ENCODE results near the gene INAFM2.

The INAFM2 gene

GRCh38 chr15:40330368-40330836, 6.9 kb downstream of the INAFM2 start:
- peak; percentile 77 for DNase-seq

GRCh38 chr15:40331026-40331425, 7.5 kb downstream of the INAFM2 start:
- DNase-seq = no peak

DNA sequence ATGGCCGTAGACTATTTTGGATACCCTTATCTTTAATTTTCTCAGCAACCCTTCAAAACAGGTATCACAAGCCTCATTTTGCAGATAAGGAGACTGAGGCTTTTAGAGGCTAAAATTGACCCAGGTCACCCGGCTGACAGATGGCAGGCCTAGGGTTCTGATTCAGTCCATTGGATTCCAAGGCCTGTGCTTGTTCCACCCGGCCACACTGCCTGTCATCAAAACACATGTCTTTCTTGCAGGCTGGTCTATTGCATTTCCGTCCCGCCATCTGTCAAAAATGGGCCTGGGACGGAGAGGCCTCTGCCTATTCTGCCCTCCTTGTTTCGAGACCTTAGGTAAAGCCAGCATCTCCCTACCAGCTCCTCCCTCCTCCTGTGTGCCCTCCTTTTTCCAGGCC, 8.1 kb downstream of the INAFM2 start:
- no peak for DNase-seq

- peak; percentile 61 for DNase-seq
Observed at GRCh38 chr15:40332113-40332781, 8.8 kb downstream of the INAFM2 start.

DNA sequence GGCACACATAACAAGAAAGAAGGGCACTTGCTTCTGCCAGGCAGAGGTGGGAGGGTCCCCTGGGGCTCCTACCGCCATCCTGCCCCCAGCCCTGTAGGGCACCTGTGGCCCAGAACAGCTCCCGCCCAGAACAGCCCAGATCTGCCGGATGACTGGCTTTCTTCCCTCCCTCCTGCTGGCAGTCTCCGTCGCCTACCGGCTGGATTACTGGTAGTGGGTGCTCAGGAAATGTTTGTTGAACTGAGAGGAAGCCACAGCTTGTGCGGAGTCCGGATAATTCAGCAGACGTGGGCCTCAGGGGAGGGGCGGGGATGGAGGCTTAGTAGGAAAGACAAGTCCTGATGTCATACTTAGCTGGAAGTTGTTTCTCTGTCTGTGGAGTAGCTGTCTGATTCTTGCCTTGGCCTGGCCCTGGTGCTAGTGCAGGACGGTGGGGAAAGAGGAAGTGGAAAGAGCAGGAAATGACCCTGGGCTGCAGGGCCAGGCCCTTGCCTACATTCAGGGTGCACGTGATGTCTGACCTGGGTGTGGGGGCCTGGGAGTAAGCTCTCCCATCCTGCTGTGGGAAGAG, 10.5 kb downstream of the INAFM2 start:
- peak; percentile 76 for DNase-seq

DNA sequence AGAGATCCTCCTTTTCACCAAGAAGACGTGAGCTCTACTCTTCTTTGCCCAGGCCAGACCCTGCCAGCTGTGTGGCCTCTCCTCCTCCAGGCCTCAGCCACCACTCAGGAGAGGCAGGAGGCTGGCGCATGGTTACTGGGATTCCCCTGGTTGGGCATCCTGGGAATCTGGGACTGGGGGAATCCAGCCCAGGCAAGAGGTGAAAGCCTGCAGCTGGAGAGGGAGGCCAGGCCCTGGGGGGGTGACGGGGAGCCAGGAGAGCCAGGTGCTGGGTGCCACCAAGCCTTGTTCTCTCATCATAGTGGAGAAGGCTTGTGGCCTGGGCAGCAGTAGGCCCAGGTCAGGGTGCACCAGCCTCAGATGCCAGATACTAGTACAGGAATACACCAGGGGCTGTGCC, 11.0 kb downstream of the INAFM2 start:
- DNase-seq = no peak

- no peak for DNase-seq
Observed at GRCh38 chr15:40334941-40335795, 11.7 kb downstream of the INAFM2 start.

DNA sequence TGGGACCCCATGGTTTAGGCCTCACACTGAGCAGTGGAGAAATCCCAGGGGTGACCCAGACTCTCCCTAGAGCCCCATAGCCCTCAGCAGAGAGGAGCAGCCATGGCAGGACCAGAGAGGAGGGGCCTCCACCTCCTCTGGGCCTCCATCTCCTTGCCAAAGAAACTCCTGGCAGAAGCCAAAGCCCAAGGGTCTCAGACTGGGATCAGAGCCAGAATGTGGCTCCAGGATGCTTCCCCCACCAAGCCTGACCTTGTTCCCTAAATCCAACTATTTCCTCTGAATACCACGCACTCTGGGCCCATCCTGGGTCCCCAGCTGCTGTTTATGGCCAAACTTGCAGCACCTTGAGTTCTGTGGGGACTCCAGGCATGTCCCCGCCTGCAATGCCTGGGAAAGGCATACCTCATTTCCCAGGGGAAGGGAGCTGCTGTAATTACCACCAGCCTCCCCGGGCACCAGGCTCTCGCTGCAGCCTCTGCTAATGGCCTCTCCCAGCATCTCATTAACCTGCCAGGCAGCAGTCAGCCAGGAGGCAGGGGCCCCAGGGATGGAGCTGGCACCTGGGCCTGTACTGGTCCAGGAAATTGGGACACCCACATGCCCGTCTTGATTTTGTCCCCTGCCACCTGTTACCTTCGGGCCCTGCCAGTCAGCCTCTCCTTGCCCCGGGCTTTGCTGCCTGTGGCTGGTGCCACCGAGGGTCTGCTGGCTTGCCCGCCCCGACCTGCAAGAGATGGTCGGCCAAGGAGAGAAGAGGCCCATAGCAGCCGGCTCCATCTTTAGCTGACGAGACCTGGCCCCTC, 12.6 kb downstream of the INAFM2 start:
- DNase-seq = no peak

DNA sequence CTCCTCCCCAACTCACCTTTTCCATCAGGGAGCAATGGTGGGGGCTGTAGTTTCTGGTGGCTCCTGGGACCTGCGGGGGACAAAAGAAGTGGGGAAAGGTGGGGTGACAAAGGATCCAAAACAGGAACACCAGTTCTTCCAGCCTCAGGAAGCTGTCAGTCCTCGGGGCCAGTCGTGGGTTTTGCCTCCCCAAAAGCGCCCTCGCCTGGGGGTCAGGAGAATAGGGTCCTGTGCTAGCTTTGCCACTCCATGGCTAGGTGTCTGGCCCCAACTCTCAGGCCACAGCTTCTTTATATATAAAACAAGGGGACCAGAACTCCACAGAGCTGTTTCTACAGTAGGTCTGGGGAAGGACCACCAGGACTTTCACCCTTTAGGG, 13.2 kb downstream of the INAFM2 start:
- DNase-seq = peak; percentile 77

DNA sequence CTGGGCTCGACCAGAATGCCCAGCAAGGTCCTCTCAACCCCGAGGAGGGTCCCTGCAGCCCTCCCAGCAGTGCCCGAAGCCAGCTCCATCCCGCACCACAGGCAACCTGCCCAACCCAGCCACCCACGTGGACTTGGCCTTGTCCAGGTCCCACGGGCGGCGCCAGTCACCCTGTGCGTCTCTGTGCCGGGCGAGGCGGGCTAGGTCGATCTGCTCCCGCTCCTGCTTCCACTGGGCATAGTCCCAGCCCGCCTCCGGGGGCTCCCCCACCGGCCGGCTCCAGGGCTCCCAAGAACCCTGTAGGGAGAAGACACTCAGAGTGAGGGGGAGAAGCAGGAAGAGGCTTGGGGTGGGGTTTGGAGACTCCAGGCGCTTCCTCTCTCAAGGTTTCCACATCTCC, 14.1 kb downstream of the INAFM2 start:
- DNase-seq = no peak

DNA sequence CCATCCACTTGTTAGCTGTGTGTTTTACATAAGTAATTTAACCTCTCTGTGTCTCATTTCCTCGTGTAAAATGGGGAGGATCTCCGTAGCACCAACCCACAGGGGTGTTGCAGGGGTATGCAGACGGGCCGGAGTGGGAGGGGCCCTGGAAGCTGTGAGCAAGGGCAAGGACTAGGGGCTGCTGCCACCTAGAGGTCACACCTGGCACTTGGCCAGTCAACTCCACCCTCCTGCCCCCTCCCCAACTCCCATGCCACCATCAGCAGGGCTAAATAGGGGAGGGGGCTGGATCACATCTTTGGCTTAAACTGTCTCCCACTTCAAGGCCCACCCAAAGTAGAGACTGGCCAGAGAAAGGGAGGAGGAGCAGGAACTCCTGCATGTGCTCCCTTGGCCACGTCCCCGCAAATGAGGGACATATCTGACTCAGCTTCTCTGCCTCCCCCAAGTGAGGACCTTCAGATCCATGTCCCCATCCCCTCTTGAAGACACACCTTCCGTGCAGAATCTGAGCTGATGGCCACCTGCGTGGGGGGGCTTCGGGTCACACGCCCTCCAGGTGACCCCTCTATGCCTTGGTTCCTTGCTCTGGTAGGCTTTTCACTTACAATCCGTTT, 14.7 kb downstream of the INAFM2 start:
- peak; percentile 90 for DNase-seq

- no peak for DNase-seq
Observed at GRCh38 chr15:40338921-40339620, 15.6 kb downstream of the INAFM2 start.

GRCh38 chr15:40339621-40339945, 16.1 kb downstream of the INAFM2 start:
- no peak for DNase-seq

DNA sequence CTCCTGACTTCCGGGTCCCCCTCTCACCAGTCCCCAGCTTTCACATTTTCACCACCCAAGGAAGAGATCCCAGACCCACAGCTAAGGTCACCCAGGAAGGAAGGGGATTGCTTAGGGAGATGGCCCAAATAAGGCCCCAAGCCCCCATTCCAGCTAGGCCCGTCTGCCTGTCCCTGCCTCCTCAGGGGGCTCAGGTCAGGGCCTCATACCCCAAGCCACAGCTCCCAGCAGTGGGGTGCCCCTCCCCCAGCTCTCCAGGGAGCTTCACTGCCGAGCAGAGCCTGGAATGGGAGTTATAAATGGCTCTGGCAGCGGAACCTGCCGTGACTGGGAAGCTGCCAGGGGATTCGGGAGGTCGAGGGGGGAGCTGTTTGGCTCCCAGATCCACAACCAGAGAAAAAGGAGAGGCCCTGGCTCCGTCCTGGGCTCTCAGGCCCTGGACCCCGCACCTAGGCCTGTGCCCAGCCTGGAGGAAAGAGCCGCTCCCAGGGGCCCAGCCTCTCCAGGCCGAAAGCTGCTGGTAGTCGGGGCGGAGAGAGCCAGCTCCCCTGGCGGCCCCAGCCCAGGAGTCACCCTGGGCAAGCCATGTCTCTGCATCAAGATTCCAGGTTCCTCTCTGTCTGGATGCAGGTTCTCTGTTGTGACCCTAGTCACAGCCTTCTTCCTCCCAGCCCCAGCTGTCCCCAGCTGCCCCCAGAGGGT, 16.7 kb downstream of the INAFM2 start:
- DNase-seq = no peak

- peak; percentile 95 for DNase-seq
Observed at GRCh38 chr15:40340740-40341400, 17.4 kb downstream of the INAFM2 start, which contains the start of gene CCDC9B. Gene CCDC9B, minus strand, starts transcription at chr15:40340939. Its CDS starts 120 bp downstream, at chr15:40340819.

GRCh38 chr15:40342416-40343320, 19.2 kb downstream of the INAFM2 start:
- DNase-seq = no peak

DNA sequence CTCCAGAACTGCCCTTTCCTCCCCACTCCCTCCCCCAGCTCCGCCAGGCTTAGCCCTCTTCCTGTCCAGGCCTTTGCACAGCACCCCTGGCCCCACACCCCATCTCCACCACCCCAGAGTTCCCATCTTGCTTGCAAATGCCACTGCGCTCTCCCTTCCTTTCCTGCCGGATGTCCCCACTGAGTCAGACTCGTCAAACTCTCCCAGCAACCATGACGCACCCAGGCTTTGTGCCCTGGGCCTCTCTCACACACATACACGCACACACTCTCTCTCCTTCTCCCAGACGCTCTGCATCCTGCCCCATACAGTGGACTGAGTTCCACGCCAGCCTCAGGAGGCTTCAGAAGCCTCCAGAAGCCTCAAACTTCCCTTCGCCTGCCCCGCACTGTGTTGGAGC, 20.0 kb downstream of the INAFM2 start:
- DNase-seq = no peak

DNA sequence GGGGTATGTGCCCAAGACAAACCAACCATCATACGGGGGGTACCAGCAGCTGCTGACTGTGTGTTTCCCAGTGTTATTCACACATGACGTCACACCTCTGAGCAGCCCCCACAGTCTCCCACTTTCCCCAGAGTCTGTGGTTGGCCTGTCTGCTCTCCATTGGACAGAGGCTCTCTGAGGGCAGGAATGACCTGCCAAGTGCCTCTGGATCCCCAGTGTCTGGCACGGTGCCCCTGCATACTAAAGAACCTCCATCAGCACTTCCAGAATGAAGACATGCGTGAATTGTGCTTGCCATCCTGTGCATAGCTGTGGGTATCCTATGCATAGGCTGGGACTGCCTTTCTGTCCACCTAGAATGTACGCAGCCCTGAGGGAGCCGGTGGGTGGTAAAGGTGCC, 20.7 kb downstream of the INAFM2 start:
- no peak for DNase-seq

DNA sequence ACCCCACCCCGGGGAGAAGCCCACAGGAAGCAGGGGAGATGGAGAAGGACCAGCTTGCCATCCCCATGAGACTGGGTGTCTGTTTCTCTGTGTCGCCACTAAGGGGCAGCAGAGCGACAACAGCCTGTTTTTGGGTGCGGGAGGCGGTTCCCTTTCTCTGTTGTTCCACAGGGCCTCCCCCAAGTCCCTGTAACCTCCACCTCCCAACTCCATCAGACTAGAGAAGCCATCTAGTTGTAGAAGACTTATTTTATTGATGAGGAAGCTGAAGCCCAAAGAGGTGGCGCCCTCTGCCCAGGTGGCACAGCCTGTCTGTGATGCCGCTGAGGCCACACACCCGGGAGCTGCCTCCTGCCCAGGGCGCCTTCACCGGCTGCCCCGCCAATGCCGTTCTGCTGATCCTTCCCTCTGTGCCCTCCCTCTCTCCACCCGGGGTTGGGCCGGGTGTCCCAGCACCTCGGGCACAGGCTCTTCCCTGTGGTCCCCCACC, 21.2 kb downstream of the INAFM2 start:
- DNase-seq = peak; percentile 89

Measured in hematopoietic multipotent progenitor cell treated with erythropoietin and hydrocortisone succinate and interleukin-3 and kit ligand, for 6 days (in vitro differentiated cells).